ENCODE results near the gene HTRA3.

Gene HTRA3

DNA sequence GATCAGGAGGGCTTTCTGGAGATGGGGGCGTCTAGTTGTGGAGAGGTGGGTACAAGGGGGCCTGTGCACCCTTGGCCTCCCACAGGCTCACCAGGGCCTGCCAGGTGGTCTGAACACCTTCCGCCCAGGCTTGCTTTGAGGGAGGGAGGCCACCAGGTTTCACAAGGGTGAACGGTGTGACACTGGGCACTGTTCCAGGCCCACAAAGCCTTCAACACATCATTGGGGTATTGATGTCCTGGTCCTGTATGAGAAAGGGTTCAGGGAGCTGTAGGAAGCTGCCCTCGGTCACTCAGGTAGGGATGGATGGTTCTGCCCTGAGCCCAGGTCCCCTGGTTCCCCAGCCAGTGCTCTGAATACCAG is 6.0 kb downstream of the HTRA3 start:
- no peak for DNase-seq (ENCODE audit: extremely low read depth, low read depth)
- TF ChIP-seq CTCF (IDR thresholded peaks at IDR 0.05; ENCODE audit: low read depth, low read length): no peak

DNA sequence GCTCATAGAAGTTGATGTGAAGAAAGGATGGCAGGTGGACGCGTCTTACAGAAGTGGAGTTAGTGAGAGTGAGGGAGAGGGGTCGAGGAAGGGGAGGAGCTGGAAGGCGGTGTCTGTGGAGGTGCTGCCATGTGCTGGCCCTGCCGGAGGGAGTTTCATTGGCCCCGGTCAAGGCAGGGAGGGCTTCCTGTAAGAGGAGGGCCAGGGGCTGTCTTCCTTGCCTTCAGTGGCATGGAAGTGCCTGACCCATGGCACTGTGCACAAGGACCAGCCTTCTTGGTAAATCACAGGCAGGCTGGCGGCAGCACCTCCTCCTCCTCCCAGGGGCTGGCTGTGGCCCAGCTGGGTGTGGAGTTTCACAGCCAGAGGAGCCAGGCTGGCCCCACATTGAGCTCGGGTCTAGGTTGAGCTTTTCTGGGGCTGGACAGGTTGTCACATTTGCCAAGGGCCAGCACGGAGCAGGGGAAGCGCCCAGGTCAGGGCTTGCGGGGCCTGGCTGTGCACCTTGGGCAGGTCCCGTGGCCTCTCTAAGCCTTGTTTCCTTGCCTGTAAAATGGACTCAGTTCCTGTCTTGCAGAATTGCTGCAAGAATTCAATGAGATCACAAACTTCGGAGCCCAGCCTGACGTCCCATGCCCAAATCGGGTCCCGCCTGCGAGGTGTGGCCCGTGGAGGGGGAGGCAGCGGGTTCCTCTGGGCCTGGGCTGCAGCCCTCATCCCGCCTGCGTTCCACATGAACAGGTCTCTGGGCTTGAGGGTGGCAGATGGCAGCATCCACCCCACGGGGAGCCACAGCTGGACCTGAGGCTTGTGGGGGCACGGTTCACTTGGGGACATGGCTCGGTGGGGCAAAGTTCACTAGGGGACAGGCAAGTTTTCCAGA is 7.0 kb downstream of the HTRA3 start:
- DNase-seq (ENCODE audit: extremely low read depth, low read depth): no peak
- no peak for TF ChIP-seq CTCF (IDR thresholded peaks at IDR 0.05; ENCODE audit: low read depth, low read length)

- DNase-seq (ENCODE audit: extremely low read depth, low read depth): no peak
- no peak; the same call in none of the 2 replicates for TF ChIP-seq CTCF (IDR thresholded peaks at IDR 0.05; ENCODE audit: low read depth, low read length)
Observed at GRCh38 chr4:8277356-8278008, 7.9 kb downstream of the HTRA3 start.

DNA sequence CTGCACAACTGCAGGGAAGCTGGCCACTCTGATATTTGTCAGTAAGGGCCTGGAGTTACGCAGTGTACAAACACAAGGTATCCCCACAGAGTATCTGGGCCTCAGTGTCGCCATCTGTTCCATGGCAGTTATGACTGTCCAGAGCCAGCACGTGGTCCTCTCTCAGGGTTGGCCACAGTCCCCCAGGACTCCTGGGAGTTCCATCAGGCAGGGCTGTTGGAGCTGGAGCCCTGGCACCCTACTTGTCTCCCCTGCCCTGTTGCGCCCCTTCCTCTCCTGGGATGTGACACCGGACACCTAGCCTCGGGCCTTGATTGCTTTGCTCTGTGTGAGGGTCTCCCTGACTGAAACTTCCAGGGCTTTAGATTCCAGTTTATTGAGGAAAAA is 8.4 kb downstream of the HTRA3 start:
- DNase-seq (ENCODE audit: extremely low read depth, low read depth): no peak
- no peak for TF ChIP-seq CTCF (IDR thresholded peaks at IDR 0.05; ENCODE audit: low read depth, low read length)

- TF ChIP-seq CTCF (IDR thresholded peaks at IDR 0.05; ENCODE audit: low read depth, low read length): no peak
- peak; percentile 67 for DNase-seq (ENCODE audit: extremely low read depth, low read depth)
Observed at GRCh38 chr4:8278421-8279287, 9.1 kb downstream of the HTRA3 start.

GRCh38 chr4:8279321-8280157 is 10.0 kb downstream of the HTRA3 start:
- TF ChIP-seq CTCF (IDR thresholded peaks at IDR 0.05; ENCODE audit: low read depth, low read length): no peak
- DNase-seq (ENCODE audit: extremely low read depth, low read depth): no peak
